Measurements from ENCODE around the gene JDP2.

Gene JDP2

DNA sequence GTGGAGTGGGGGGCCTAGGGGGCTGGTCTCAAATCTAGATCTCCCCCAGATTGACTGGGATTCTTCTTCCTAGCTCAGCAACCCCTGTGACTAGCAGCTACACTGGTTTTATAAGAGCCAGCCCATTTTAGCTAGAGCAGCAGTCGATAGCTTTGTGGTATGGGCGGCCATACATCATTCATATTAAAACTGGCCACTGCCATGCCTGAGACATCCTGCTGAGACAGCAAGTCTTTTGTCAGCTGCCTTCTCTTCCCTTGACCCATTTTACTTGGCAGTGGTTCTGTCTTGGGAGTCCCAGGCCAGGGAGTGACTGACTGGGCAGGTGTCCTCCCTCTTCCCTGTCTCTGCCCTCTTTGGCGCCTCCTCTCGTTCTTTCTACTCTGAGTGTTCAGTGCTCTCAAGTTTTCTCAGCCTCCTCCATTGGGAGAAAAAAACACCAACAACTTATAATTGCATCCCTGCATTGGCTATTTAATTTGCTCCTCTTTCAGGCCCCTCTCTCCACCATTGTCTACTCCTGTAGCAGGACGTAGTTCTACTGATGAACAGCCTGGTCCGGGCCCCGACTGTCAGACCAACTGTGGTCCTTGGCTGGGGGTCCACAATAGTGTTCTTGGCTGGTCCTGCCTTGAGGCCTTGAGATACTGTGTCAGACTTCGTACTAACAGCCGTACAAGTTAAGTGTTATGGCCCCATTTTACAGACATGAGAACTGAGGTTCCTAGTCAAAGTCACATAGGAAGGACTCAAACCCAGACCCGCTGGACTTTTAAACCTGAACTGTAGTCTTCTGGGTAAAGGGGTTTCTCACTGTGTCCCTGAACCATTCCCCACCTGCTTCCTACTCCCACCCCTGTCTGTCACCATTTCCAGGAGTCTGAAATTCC, 18.3 kb upstream of the JDP2 start:
- DNase-seq (ENCODE audit: low read depth in 2 of 2): no peak

- no peak for DNase-seq (ENCODE audit: low read depth in 2 of 2)
Observed at GRCh38 chr14:75411214-75411540, 16.6 kb upstream of the JDP2 start.

GRCh38 chr14:75413013-75413412, 14.8 kb upstream of the JDP2 start:
- no peak for DNase-seq (ENCODE audit: low read depth in 2 of 2)

- no peak for DNase-seq (ENCODE audit: low read depth in 2 of 2)
Observed at GRCh38 chr14:75417674-75418073, 10.1 kb upstream of the JDP2 start.

DNA sequence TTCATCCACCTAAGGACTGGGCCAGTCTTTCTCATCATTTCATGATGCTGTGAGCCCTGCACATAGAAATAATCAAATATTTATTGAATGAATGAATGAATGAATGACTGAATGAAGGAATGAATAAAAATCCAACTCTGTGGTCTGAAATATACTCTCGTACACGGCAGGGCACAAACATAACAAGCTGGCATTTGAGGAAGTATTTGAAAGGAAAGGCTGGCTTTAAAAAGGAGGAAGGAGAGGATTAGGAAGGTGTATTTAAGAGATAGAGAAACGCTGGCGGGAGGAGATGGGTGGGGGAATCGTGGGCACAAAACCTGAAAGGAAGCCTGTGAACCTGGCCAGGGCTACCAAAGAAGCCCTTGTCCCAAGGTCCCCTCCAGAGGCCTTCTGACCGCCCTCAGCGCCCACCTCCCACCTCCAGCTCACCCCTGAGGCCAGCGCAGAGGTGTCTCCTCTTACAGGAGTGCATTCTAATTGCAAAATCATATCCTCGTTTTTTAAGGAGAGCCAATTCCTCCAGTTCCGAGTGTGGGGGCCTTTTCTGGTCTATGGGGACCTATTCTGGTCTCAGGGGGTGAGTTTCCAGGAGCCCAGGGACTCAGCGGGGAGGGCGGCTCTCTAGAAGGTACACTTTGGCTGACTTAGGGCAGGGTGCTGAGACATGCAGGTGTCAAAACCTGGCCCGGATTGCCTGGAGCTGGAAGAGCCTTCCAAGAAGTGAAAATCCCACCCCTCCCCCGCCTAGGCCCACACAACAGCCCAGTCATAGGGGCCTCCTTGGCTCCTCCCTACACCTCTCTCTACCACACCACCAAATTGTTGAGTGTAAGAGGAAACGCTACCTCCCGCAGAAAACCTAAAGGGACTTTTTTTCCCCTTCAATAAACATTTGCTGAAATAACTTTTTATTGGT, 8.7 kb upstream of the JDP2 start:
- DNase-seq (ENCODE audit: low read depth in 2 of 2): peak; percentile 21 to 36

- DNase-seq (ENCODE audit: low read depth in 2 of 2): no peak
Observed at GRCh38 chr14:75422169-75422568, 5.7 kb upstream of the JDP2 start.

GRCh38 chr14:75424496-75424895, 3.3 kb upstream of the JDP2 start:
- DNase-seq (ENCODE audit: low read depth in 2 of 2): no peak

- DNase-seq (ENCODE audit: low read depth in 2 of 2): no peak
Observed at GRCh38 chr14:75425446-75425845, 2.4 kb upstream of the JDP2 start.

DNA sequence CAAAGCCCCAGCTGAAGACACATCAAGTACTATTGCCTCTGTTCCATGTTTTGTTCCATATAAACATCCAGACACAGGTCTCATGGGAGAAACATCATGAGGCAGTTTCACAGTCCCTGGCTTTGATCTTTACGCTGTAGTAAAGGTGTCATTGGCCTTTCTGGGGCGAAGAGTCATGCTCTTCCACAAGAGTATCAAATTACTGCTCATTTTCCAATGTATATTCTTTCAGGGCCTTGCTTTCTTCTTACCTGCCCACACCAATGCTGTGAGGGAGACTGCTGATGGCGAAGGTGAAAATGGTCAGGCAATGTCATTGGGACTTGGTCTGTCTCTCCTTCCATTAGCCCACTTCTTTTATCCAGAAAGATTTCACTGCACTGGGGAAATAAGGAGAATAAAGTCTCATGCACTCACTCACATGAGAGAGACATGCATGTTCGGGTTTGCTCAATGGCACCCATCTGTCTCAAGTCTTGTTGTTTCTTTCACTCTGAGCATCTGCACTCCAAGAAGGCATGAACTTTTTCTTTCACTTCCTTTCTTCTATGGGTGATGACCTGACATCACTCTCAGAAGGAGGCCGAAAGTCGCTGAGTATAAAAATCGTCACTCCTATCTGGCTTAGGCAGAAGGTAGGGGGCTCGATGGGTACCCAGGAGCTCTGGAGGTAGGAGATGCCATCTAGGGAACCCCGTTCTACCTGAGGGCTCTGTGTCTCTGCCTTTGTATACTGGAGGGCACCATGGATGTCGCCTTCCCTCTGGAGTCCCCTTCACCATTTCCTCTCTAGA, 1.3 kb upstream of the JDP2 start:
- DNase-seq (ENCODE audit: low read depth in 2 of 2): no peak

DNA sequence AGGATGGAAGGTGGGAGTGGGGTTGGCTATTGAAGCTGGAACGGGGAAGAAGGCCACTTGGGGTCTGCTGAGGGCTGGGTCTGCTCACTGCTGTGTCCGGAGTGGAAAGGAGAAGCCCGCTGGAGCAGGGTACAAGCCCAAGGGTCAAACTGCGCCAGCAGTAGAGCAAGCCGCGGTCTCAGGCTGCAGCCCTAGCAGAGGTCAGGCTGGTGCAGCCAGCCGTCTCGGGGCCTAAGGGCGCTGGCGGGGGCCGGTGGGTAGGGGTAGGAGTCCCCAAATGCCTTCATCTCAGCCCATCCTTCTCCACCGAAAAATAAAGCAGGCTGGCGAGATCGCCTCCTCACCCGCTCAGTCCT, 718 bp upstream of the JDP2 start:
- DNase-seq (ENCODE audit: low read depth in 2 of 2): no peak

DNA sequence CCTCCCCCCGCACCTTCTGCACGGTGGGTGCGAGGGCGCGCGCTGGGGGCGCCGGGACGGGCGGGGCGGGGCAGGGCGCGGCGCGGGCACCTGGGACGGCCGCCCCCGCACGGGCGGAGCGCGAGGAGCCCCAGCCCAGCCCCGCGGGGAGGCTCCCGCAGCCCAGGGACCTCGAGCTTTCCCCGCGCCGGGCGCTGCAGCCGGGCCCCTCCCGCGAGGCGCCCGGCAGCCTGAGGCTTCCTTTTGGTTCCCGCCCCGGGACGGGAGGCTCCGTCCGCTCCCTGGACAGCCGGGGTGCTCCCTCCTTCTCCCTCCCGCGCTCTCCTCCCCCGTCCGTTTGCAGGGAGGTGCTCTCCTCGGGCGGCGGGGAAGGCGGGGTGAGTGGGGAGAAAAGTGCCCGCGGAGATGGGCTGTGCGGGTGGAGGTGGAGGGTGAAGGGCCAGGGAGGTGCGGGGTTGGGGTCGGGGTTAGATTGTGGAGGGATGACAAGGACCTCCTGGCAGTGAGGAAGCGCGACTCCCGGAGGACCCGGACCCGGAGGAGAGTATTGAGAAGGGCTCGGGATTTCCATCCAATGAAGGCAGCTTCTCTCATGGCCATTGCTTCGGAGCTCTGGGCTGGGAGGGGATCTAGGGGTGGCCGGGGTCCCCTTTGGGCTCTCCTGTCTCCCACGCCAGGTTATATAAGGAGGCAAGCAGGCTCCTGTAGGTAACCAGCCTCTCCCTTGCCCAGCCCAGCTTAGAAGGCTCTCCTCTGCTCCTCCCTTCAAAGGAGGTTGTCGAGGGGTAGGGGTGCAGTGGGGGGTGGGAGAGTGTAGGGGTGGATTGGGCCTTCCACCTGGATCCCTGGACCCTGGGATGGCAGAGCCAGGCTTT, 645 bp downstream of the JDP2 start:
- peak in 1 of 2 donors; percentile 11 for DNase-seq (ENCODE audit: low read depth in 2 of 2)

- DNase-seq (ENCODE audit: low read depth in 2 of 2): no peak
Observed at GRCh38 chr14:75429562-75429961, 1.7 kb downstream of the JDP2 start.

DNA sequence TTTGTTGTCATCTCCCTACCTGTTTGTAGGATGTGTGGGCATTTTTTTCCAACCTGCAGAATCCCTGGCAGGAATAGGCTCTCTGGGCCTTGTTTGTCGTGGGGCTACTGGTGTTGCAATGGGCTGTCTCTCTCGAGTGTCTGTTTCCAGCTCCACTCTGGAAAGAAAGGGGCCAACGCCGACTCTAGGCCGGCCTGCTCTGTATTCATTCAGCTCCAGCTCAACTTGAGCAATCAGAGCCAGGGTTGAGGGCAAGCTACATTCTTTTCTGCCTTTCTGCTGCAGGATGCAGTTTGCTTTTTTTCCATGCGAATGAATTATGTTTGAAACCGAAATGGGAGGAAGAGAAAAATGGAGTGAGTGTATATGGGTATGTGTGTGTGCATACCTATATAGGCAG, 2.3 kb downstream of the JDP2 start:
- no peak for DNase-seq (ENCODE audit: low read depth in 2 of 2)

DNA sequence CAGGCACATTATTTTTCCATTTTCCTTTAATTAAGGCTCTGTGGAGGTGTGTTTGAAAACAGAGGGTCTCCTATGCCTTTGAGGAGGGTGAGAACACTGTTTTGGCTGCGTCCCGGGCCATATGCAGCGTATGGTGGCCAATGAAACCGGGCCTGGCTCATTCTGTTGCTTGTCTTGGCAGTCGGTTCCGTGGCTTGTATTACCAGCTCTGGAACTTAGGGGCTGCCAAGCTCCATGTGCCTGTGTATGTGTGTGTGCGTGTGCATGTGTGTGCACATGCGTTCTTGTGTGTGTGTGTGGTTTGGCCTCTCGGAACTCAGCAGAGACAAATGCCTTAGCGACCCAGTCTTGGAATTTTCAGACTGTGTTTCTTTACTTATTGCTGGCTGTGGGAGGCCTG, 2.7 kb downstream of the JDP2 start:
- no peak for DNase-seq (ENCODE audit: low read depth in 2 of 2)

DNA sequence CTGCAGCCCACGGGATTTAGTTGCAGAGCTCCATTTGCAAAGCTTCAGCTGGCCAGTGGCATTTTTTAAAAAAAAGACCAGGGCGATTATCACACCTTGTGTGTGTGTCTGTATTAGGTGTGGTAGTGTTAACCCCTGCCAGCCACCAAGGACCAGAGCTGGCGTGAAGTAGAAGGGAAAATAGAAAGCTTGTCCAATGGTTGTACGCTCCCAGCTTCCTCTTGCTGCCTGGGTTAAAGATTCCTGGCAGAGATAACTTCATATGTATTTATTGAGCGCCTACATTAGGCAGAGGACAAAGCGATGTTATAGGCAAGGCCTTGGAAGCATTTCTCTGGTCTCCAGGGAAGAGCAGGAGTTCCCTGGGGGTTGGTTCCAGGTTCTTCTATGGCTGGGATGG, 3.2 kb downstream of the JDP2 start:
- no peak for DNase-seq (ENCODE audit: low read depth in 2 of 2)

DNA sequence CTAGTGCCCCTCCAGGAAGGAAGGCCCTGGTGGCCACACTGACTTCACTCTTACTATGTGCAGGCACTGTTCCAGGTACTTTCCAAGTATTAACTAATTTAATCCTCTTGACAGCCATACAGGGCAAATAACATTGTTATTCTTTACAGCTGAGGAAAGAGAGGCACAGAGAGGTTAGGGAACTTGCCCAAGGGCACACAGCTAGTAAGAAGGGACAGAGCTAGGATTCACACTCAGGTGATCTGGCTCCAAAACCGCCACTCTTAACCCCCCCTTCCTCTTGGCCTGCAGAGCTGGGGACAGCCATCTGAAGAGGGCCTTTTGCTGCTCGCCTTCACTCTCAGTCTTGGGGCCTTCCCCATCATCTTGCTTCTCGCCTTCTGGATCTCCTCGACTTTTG, 4.0 kb downstream of the JDP2 start:
- no peak for DNase-seq (ENCODE audit: low read depth in 2 of 2)

DNA sequence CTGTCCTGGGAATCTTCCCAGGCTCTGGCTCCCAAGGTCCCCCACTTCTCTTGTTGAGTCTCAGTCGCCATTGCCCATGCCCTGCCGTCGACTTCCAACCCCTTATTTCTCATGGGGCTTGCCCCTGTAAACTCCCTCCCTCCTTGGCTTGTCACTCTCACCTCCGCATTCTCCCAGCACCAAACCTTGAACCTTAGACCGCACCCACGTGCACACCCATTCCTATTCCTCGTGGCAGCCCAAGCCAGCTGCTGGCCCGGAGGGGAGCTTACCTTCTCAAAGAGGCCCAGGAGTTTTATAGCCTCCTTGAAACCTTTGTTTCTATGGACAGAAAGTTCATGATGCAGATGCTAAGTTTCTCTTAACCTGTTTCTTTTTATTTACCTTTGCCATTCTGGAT, 4.6 kb downstream of the JDP2 start:
- no peak for DNase-seq (ENCODE audit: low read depth in 2 of 2)

- no peak for DNase-seq (ENCODE audit: low read depth in 2 of 2)
Observed at GRCh38 chr14:75433631-75434071, 5.8 kb downstream of the JDP2 start.

- no peak for DNase-seq (ENCODE audit: low read depth in 2 of 2)
Observed at GRCh38 chr14:75434138-75434889, 6.5 kb downstream of the JDP2 start.

GRCh38 chr14:75434890-75435248, 7.0 kb downstream of the JDP2 start:
- no peak for DNase-seq (ENCODE audit: low read depth in 2 of 2)

DNA sequence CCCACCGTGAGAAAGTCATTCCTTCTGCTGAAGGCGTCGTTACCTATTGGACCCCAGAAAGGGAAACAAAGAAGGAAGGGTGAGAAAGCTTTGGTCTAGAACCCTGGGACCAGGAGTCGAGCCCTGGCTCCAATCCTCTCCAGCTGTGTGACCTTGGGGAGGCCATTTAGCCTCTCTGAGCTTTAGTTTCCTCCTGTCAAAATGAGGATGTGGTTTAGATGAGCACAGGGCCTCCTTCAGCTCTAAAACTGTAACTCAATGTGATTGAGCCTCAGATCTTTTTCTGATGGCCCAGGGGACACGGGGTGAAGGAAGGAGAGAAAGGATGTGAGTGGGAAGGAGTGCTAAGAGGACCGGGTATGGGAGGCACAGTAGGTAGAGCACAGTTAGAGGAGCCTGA, 7.7 kb downstream of the JDP2 start:
- no peak for DNase-seq (ENCODE audit: low read depth in 2 of 2)
